OCI-LY1 (cell line): Measurements from ENCODE around the gene IQGAP2.

Source experiments
- EZH2 ChIP-seq: fragments of 200-600 bp; sonication (generic), shearing (Covaris generic); IDR thresholded peaks from 2 replicates; pipeline ENCODE4 v1.8.0; 2017; ENCODE audit warnings: borderline replicate concordance, mixed run types, mild to moderate bottlenecking, antibody characterized with exemption, low read length, moderate library complexity, mixed read lengths
- TF ChIP-seq, protein P1 (sequence below): fragments of 200-600 bp; sonication (generic), shearing (Covaris generic); IDR thresholded peaks from 2 replicates; pipeline ENCODE4 v1.5.1; 2017; ENCODE audit warnings: mild to moderate bottlenecking, antibody characterized with exemption, low read length, moderate library complexity, mixed read lengths

- TF ChIP-seq, protein P1, sequence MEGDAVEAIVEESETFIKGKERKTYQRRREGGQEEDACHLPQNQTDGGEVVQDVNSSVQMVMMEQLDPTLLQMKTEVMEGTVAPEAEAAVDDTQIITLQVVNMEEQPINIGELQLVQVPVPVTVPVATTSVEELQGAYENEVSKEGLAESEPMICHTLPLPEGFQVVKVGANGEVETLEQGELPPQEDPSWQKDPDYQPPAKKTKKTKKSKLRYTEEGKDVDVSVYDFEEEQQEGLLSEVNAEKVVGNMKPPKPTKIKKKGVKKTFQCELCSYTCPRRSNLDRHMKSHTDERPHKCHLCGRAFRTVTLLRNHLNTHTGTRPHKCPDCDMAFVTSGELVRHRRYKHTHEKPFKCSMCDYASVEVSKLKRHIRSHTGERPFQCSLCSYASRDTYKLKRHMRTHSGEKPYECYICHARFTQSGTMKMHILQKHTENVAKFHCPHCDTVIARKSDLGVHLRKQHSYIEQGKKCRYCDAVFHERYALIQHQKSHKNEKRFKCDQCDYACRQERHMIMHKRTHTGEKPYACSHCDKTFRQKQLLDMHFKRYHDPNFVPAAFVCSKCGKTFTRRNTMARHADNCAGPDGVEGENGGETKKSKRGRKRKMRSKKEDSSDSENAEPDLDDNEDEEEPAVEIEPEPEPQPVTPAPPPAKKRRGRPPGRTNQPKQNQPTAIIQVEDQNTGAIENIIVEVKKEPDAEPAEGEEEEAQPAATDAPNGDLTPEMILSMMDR, result no peak
- TF ChIP-seq EZH2, result no peak
These were observed 274.9 kb downstream of the IQGAP2 start for GRCh38 chr5:76677849-76678472.
